AG10803 (cell line): ENCODE measurements around the gene ATCAY.

ENCODE experiments used
- DNase-seq: peaks from one replicate; pipeline ENCODE4 v3.0.0; 2010; ENCODE audit warnings: low read depth
- H3K4me3 ChIP-seq: 2 replicates; pipeline ENCODE4 v1.5.1; 2011; ENCODE audit warnings: mild to moderate bottlenecking, low read length, control low read depth
- TF ChIP-seq, protein P1 (sequence below): conservative IDR thresholded peaks from 2 replicates; pipeline ENCODE4 v1.5.1; 2011; ENCODE audit warnings: mild to moderate bottlenecking, low read length, control low read depth, inconsistent platforms

ATCAY gene

DNA sequence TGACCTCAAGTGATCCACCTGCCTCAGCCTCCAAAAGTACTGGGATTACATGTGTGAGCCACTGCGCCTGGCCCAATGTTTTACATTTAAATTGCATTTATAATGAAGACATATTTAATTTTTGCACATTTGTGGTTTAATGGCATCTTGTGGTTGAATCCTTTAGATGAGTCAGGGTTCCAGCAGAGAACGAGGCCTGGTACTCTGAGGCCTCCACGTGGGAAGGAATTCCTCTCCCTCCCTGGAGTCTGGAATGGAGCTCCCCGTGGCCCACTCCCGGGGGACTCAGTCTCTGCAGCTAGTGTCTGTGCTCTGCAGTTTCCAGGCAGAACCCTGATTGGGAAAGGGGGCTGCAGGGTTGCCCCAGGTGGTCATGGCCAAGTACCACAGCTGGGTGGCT, 35.9 kb upstream of the ATCAY start:
- no peak for DNase-seq
- no peak overlapping the region for H3K4me3 ChIP-seq
- TF ChIP-seq, protein P1, sequence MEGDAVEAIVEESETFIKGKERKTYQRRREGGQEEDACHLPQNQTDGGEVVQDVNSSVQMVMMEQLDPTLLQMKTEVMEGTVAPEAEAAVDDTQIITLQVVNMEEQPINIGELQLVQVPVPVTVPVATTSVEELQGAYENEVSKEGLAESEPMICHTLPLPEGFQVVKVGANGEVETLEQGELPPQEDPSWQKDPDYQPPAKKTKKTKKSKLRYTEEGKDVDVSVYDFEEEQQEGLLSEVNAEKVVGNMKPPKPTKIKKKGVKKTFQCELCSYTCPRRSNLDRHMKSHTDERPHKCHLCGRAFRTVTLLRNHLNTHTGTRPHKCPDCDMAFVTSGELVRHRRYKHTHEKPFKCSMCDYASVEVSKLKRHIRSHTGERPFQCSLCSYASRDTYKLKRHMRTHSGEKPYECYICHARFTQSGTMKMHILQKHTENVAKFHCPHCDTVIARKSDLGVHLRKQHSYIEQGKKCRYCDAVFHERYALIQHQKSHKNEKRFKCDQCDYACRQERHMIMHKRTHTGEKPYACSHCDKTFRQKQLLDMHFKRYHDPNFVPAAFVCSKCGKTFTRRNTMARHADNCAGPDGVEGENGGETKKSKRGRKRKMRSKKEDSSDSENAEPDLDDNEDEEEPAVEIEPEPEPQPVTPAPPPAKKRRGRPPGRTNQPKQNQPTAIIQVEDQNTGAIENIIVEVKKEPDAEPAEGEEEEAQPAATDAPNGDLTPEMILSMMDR = no peak

DNA sequence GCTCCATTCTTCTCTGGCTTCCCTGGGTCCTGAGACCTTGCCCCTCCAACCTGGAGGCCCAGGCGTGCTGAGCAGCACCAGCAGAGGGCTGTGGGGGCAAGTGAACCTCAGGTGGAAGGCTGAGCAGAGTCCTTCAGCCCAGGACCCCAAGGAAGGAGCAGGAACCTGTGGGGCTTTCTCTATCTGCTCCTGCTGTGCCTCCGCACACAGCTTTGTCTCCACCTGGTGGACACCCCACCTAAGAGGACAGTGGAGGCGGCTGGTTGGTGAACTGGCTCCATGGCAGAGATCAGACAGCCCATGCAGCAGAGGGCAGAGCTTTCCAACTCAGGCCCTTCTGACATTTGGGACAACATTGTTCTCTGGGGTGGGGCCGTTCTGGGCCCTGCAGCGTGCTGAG, 31.4 kb upstream of the ATCAY start:
- DNase-seq = no peak
- H3K4me3 ChIP-seq = no peak overlapping the region
- TF ChIP-seq, protein P1 = peak; percentile 34

DNA sequence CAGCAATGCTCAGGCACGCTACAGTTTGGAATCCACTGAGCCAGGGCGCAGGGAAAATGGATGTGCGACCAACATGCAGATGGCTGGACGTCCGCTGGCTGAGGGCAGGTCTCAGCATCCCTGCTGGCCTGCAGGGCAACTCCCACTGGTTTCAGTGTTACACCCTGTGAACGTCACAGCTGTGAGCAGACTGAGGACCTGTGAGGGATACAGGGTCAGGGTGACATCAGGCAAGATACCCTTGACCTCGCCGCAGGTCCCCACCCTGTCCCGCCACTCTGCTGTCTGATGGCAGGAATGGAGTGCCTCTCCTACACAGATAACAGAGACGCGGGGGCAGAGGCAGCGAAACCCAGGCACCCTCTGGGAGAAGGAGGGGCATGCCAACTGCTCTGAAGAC, 30.7 kb upstream of the ATCAY start:
- no peak overlapping the region for H3K4me3 ChIP-seq
- TF ChIP-seq, protein P1 = no peak
- no peak for DNase-seq

DNA sequence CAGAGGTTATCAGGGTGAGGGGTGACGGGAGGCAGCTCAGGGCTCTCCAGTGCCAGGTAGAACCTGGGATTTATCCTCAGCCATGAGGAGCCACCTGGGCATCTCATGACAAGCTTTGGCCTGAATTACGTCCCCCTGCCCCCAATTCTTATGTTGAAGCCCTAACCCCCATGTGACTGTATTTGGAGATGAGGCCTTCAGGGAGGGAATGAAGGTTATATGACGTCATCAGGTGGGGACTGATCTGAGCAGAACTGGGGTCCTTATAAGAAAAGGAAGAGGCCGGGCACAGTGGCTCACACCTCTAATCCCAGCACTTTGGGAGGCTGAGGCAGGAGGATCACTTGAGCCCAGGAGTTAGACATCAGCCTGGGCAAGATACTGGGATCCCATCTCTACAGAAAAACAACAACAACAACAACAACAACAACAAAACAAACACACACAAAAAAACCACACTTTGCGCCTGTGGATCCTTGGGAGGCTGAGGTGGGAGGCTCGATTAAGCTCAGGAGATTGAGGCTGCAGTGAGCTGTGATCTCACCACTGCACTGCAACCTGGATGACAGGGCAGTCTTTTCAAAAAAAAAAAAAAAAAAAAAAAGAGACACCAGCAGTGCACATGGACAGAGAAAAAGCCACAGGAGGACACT, 30.0 kb upstream of the ATCAY start:
- TF ChIP-seq, protein P1 = no peak
- DNase-seq = no peak
- no peak overlapping the region for H3K4me3 ChIP-seq

DNA sequence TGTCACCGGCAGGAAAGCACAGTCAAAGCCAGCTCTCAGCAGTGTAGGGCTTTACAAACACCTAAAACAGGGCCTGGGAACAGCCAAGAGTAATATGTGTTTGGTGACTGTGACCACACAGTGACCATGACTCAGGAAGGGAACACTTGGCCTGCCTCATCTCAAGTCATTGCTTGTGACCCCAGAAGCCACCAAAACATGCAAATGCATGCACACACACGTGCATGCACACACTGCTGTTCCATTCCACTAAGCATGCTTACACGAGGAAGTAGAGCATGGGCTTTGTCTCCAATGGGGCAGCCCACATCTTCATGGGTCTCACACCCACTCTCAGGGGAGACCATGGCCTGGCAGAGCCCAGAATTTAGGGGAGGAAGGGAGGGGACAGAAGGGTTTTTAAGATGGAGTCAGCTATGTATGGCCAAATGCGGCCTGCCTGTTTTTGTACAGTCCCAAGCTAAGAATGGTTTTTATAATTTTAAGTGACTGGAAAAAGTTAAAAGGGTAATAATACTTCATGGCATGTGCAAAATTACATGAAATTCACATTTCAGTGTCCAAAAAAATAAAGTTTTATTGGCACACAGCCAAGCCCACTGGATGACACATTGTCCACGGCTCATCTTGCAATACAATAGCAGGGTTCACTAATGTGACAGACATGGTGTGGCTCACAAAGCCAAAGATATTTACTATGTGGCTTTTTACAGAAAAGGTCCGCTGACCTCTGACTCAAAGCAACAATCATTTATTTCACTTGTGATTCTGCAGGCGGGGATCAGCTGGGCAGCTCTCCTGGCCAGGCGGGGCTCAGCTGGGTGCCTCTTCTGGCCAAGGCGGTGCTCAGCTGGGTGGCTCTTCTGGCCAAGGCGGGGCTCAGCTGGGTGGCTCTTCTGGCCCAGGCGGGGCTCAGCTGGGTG, 29.0 kb upstream of the ATCAY start:
- no peak overlapping the region for H3K4me3 ChIP-seq
- TF ChIP-seq, protein P1 = no peak
- DNase-seq = no peak

DNA sequence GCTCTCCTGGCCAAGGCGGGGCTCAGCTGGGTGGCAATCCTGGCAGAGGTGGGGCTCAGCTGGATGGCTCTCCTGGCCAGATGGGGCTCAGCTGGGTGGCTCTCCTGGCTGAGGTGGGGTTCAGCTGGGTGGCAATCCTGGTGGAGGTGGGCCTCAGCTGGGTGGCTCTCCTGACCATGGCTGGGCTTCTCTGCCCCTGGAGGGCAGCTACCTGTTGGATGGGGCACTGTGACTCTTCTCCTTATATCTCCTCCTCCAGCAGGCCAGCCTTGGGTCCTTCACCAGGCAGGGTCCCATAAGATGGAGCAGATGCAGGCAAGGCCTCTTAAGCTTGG, 28.3 kb upstream of the ATCAY start:
- H3K4me3 ChIP-seq = no peak overlapping the region

More for the DNA sequence above, 28.3 kb upstream of the ATCAY start:
- DNase-seq = no peak
- TF ChIP-seq, protein P1 = no peak
